ENCODE data around the gene ARID3A. TPM values are rescaled to one million over a fixed set of nuclear protein-coding genes. Genes with fewer than 3 reads are reported as not detected.

ARID3A gene
- total RNA-seq, 4 donors from 2014 or later: 1.8 to 9.9 (median 7.8) TPM

DNA sequence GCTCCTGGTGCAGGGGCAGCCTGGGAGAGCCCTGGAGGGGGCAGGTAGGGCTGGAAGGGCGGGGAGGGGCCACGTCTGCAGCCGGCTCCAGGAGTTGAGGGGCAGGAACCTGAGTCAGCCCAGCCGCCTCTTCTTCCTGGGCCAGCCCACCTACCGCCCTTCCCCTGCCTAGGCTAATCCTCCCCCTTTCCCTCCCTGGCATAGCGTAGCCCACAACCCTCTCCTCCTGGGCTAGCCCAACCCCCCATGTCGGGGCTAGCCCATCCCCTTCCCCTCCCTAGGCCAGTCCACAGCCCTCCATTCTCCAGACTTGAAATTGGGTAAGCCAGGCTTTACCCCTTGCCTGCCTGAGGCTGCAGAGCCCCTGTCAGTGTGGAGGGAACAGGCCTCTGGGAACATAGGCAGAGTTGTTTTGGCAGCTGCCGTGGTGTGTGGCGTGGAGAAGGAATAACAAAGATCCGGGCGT, 37.7 kb downstream of the ARID3A start:
- Histone ChIP-seq H3K9me3 (no peaks in the 10 kb centered on the region), H3K36me3 (peaks cover 0 to 11% of the 10 kb centered on the region in 2 donors), H3K27me3 (no peaks in the 10 kb centered on the region), H3K4me3 (no peak overlapping the region), H3K4me1 (no peaks in the 10 kb centered on the region), H3K27ac (no peak overlapping the region)
- ATAC-seq: no peak
- intact Hi-C loops (cut with DNase I; ENCODE audit: low total_unique reads) (no loop called here), in situ Hi-C loops (cut with MboI; ENCODE audit: low sequenced_read_pairs in 4 of 4) (no loop called here)
- TF ChIP-seq POLR2A (IDR thresholded peaks at IDR 0.05): no peak
- TF ChIP-seq, protein P1, sequence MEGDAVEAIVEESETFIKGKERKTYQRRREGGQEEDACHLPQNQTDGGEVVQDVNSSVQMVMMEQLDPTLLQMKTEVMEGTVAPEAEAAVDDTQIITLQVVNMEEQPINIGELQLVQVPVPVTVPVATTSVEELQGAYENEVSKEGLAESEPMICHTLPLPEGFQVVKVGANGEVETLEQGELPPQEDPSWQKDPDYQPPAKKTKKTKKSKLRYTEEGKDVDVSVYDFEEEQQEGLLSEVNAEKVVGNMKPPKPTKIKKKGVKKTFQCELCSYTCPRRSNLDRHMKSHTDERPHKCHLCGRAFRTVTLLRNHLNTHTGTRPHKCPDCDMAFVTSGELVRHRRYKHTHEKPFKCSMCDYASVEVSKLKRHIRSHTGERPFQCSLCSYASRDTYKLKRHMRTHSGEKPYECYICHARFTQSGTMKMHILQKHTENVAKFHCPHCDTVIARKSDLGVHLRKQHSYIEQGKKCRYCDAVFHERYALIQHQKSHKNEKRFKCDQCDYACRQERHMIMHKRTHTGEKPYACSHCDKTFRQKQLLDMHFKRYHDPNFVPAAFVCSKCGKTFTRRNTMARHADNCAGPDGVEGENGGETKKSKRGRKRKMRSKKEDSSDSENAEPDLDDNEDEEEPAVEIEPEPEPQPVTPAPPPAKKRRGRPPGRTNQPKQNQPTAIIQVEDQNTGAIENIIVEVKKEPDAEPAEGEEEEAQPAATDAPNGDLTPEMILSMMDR (IDR thresholded peaks at IDR 0.05 in 4 of 5, conservative IDR thresholded peaks at IDR 0.05 in 1 of 5): no peak
- no peak for DNase-seq

DNA sequence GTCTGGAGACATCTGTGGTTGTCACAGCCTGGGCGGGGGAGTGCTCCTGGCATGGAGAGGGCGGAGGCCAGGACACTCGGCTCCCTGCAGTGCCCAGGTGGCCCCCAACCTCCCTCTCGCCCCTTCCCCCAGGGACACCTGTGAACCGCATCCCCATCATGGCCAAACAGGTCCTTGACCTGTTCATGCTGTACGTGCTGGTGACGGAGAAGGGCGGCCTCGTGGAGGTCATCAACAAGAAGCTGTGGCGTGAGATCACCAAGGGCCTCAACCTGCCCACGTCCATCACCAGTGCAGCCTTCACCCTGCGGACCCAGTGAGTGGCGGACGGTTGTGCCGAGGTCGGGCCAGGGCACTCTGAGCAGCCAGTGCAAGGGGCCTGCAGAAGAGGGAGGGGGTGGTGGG, 38.3 kb downstream of the ARID3A start:
- no peaks in the 10 kb centered on the region for H3K27me3 ChIP-seq
- ATAC-seq: no peak
- no peak for DNase-seq
- H3K9me3 ChIP-seq: no peaks in the 10 kb centered on the region
- no peak overlapping the region for H3K4me3 ChIP-seq
- TF ChIP-seq POLR2A (IDR thresholded peaks at IDR 0.05): no peak
- TF ChIP-seq, protein P1 (IDR thresholded peaks at IDR 0.05 in 4 of 5, conservative IDR thresholded peaks at IDR 0.05 in 1 of 5): no peak
- no peaks in the 10 kb centered on the region for H3K4me1 ChIP-seq
- in situ Hi-C loops (cut with MboI; ENCODE audit: low sequenced_read_pairs in 4 of 4): no loop called here
- no peak overlapping the region for H3K27ac ChIP-seq
- H3K36me3 ChIP-seq: peaks cover under 1 to 17% of the 10 kb centered on the region in 2 donors
- intact Hi-C loops (cut with DNase I; ENCODE audit: low total_unique reads): no loop called here

DNA sequence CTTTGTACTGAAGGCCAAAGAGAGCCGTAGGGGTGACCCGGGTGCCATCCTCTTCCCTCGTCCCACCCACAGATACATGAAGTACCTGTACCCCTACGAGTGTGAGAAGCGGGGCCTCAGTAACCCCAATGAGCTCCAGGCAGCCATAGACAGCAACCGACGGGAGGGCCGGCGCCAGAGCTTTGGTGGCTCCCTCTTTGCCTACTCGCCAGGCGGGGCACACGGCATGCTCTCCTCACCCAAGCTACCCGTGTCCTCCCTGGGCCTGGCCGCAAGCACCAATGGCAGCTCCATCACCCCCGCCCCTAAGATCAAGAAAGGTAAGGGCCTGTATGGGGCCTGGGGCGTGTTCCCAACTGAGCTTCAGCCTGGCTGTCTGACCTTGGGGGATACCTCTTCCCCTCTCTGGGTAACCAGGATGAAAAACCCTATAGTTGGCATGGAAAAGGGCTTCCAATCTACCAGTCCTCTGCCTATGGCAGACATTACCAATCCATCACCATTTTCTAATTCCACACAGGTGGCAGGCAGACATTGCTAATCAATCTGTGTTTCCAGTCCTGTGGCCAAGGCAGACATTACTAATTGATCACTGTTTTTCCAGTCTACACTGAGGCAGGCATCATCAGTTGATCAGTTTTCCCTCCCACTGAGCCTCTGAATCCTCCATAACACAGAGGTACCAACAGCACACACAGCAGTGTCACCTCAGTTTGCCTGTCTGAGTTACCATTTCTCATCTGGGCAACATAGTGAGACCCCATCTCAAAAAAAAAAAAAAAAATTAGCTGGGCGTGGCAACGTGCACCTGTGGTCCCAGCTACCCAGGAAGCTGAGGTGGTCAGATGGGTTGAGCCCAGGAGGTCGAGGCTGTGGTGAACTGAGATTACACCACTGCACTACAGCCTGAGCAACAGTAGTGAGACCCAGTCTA, 39.2 kb downstream of the ARID3A start:
- no peak for TF ChIP-seq POLR2A (IDR thresholded peaks at IDR 0.05)
- TF ChIP-seq, protein P1 (IDR thresholded peaks at IDR 0.05 in 4 of 5, conservative IDR thresholded peaks at IDR 0.05 in 1 of 5): no peak
- in situ Hi-C loops (cut with MboI; ENCODE audit: low sequenced_read_pairs in 4 of 4) (no loop called here), intact Hi-C loops (cut with DNase I; ENCODE audit: low total_unique reads) (no loop called here)
- ATAC-seq (no peak), DNase-seq (no peak)
- no peaks in the 10 kb centered on the region for H3K27me3 ChIP-seq
- H3K27ac ChIP-seq: no peak overlapping the region
- H3K4me3 ChIP-seq: no peak overlapping the region
- H3K36me3 ChIP-seq: peaks cover 2 to 26% of the 10 kb centered on the region in 2 donors
- no peaks in the 10 kb centered on the region for H3K9me3 ChIP-seq
- H3K4me1 ChIP-seq: no peaks in the 10 kb centered on the region

DNA sequence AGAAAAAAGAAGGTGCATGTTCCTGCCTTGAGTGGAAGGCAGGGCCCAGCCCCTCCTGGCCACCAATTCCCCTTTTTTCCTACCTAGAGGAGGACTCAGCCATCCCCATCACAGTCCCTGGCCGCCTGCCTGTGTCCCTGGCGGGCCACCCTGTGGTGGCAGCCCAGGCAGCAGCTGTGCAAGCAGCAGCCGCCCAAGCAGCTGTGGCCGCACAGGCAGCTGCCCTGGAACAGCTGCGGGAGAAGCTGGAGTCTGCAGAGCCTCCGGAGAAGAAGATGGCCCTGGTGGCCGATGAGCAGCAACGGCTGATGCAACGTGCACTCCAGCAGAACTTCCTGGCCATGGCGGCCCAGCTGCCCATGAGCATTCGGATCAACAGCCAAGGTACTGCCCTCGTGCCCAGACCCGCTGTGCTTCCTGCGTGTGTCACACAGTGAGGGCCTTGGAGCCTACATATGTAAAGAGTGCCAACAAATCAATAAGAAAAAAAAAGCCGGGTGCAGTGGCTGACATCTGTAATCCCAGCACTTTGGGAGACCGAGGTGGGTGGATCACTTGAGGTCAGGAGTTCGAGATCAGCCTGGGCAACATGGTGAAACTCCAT, 40.8 kb downstream of the ARID3A start:
- no peaks in the 10 kb centered on the region for H3K4me1 ChIP-seq
- DNase-seq (no peak), ATAC-seq (no peak)
- H3K9me3 ChIP-seq: peaks cover 0 to 6% (median 0%) of the 10 kb centered on the region in 3 donors
- TF ChIP-seq, protein P1 (IDR thresholded peaks at IDR 0.05 in 4 of 5, conservative IDR thresholded peaks at IDR 0.05 in 1 of 5): no peak
- no peak for TF ChIP-seq POLR2A (IDR thresholded peaks at IDR 0.05)
- H3K27ac ChIP-seq: no peak overlapping the region
- intact Hi-C loops (cut with DNase I; ENCODE audit: low total_unique reads) (no loop called here), in situ Hi-C loops (cut with MboI; ENCODE audit: low sequenced_read_pairs in 4 of 4) (no loop called here)
- peaks cover 2 to 40% of the 10 kb centered on the region in 2 donors for H3K36me3 ChIP-seq
- peaks cover 0 to 5% (median 0%) of the 10 kb centered on the region in 3 donors for H3K27me3 ChIP-seq
- no peak overlapping the region for H3K4me3 ChIP-seq

Measured in gastrocnemius medialis (tissue), 4 donors.